Measurements from ENCODE around the gene POLR2H.

Gene POLR2H

GRCh38 chr3:184379358-184380184 lies 18.1 kb downstream of the POLR2H start, which contains the start of gene CHRD:
TSS of gene CHRD (plus strand) at chr3:184380054. CDS start at chr3:184380319, 265 bp downstream.
- no peak for TF ChIP-seq CREB1 (IDR thresholded peaks at IDR 0.05; ENCODE audit: low read depth)
- no peak for TF ChIP-seq USF1 (IDR thresholded peaks at IDR 0.05)
- TF ChIP-seq ZBTB7A (IDR thresholded peaks at IDR 0.05; ENCODE audit: low read depth): peak; percentile 0; the same call in 1 of the 2 replicates
- TF ChIP-seq TEAD4 (IDR thresholded peaks at IDR 0.05): no peak
- no peak for TF ChIP-seq TAF1 (IDR thresholded peaks at IDR 0.05; ENCODE audit: low read depth)
- no peak for TF ChIP-seq CEBPB (IDR thresholded peaks at IDR 0.05)

GRCh38 chr3:184380185-184380626 lies 18.7 kb downstream of the POLR2H start:
- peak; percentile 31; the same call in 1 of the 2 replicates for TF ChIP-seq MAX (IDR thresholded peaks at IDR 0.05)
- no peak for TF ChIP-seq TCF12 (IDR thresholded peaks at IDR 0.05; ENCODE audit: low read depth)
- TF ChIP-seq TEAD4 (IDR thresholded peaks at IDR 0.05): no peak
- TF ChIP-seq CREB1 (IDR thresholded peaks at IDR 0.05; ENCODE audit: low read depth): no peak
- TF ChIP-seq EP300 (IDR thresholded peaks at IDR 0.05; ENCODE audit: borderline replicate concordance): no peak

- TF ChIP-seq EGR1 (IDR thresholded peaks at IDR 0.05) (no peak), EP300 (IDR thresholded peaks at IDR 0.05; ENCODE audit: borderline replicate concordance) (no peak), MAX (IDR thresholded peaks at IDR 0.05) (no peak), ZBTB7A (IDR thresholded peaks at IDR 0.05; ENCODE audit: low read depth) (no peak), CEBPB (IDR thresholded peaks at IDR 0.05) (no peak), TAF1 (IDR thresholded peaks at IDR 0.05; ENCODE audit: low read depth) (no peak), TEAD4 (IDR thresholded peaks at IDR 0.05) (no peak), TCF12 (IDR thresholded peaks at IDR 0.05; ENCODE audit: low read depth) (no peak), FOXM1 (IDR thresholded peaks at IDR 0.05; ENCODE audit: borderline replicate concordance, low read depth) (no peak)
Observed at GRCh38 chr3:184380627-184381260, 19.2 kb downstream of the POLR2H start.

- TF ChIP-seq MAX (IDR thresholded peaks at IDR 0.05): no peak
- TF ChIP-seq TAF1 (IDR thresholded peaks at IDR 0.05; ENCODE audit: low read depth): no peak
- no peak for TF ChIP-seq FOXM1 (IDR thresholded peaks at IDR 0.05; ENCODE audit: borderline replicate concordance, low read depth)
- no peak for TF ChIP-seq USF1 (IDR thresholded peaks at IDR 0.05)
- no peak for TF ChIP-seq REST (IDR thresholded peaks at IDR 0.05; ENCODE audit: low read depth)
- TF ChIP-seq NFIC (IDR thresholded peaks at IDR 0.05): no peak
- TF ChIP-seq ZBTB7A (IDR thresholded peaks at IDR 0.05; ENCODE audit: low read depth): no peak
- no peak for TF ChIP-seq TEAD4 (IDR thresholded peaks at IDR 0.05)
Observed at GRCh38 chr3:184381261-184382224, 20.0 kb downstream of the POLR2H start.

- TF ChIP-seq EP300 (IDR thresholded peaks at IDR 0.05; ENCODE audit: borderline replicate concordance) (no peak), RAD21 (IDR thresholded peaks at IDR 0.05; ENCODE audit: low read depth) (no peak), TEAD4 (IDR thresholded peaks at IDR 0.05) (no peak), YY1 (IDR thresholded peaks at IDR 0.05; ENCODE audit: low read depth) (no peak), EGR1 (IDR thresholded peaks at IDR 0.05) (no peak), MAX (IDR thresholded peaks at IDR 0.05) (no peak), CEBPB (IDR thresholded peaks at IDR 0.05) (no peak), REST (IDR thresholded peaks at IDR 0.05; ENCODE audit: low read depth) (no peak), TAF1 (IDR thresholded peaks at IDR 0.05; ENCODE audit: low read depth) (no peak), CREB1 (IDR thresholded peaks at IDR 0.05; ENCODE audit: low read depth) (no peak), NFIC (IDR thresholded peaks at IDR 0.05) (no peak), FOXM1 (IDR thresholded peaks at IDR 0.05; ENCODE audit: borderline replicate concordance, low read depth) (no peak), TCF12 (IDR thresholded peaks at IDR 0.05; ENCODE audit: low read depth) (no peak), USF1 (IDR thresholded peaks at IDR 0.05) (no peak), ZBTB7A (IDR thresholded peaks at IDR 0.05; ENCODE audit: low read depth) (no peak)
Observed at GRCh38 chr3:184382326-184383032, 21.0 kb downstream of the POLR2H start.
